SIG-M5 treated with dmso at 0.1 percent for 504 hours (cell line): Measurements from ENCODE around the gene DEAF1.

Experiments
- DNase-seq: peaks from one replicate; lab custom pipeline; 2025; ENCODE audit not compliant: unreplicated experiment; lab: John Stamatoyannopoulos, UW

The DEAF1 gene

DNA sequence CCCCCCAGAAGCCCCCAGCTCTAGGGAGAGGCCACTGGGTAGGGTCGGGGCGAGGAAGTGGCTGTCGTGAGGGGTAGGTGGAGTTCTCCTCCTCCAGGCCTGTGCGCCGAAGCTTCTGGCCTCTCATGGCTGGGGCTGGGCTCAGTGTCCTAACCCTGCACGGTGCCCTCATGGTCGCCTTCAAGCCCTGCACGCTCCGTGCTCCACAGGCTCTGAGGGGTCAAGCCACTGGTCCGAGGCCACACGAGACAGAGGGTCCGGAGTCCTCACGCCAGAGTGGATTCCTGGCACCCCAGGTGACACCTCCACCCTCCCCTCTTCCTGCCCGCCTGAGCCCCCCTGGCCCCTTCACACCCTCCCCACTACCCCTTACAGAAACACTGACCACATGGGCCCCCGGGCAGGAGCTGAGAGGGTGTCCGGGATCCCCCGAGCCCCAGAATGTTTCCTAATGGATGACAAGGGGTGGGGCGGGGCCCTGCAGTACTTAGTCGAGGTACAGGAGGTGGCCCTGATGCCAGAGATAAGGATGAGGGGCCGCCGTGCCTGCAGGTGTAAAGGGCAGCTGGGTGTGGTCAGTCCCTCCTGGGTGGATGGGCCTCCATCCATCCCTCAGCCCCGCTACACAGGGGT is 69.3 kb downstream of the DEAF1 start:
- DNase-seq: no peak

DNA sequence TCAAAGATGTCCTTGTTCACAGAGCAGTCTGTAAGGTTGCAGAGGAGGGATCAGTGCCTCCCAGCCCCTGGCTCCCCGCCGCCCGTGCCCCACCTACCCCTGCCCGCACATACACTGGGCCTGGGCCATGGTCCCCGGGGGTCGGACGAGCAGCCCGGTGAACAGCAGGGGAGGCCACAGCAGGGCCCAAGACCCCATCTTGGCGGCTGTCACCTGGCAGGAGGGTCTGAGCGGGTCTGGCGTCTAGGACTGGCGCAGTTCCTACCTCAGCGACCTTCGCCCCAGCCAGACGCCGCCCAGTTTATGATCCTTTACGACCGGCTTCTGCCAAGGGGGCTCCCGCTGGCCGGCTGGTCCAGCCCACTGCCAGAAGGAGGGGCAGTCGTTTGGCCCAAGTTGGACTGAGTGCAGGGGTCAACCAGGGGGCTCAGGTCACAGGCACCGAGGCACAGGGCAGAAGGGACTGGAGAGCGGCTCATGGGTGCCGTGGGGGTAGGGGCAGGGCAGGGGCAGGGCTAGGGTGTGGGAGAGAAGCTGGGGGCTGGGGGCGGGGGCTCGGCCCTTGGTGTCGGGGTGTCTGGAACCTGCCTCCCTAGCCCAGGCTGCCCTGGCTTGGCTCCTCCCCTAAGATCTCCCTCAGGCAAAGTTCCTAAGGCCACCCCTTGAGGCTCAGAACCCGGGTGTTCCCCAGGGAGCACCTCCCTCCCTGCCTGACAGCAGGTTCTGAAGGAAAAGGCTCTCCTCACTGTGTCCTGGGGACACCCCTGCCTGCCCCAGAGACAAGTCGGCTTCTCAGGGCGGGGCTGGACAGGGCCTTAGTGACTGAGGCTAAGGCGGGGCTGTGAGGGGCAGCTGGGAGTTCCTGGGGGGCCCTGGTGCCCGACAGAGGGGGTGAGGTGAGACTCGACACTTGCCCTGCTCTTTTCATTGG is 70.1 kb downstream of the DEAF1 start, which contains the start of gene CDHR5:
Gene CDHR5 (minus strand): TSS at position 251 of the 931 bp plus-strand sequence. CDS start 53 bp downstream, at position 198.
- no peak for DNase-seq

- no peak for DNase-seq
These were observed 70.9 kb downstream of the DEAF1 start for GRCh38 chr11:623999-624704.

- no peak for DNase-seq
These were observed 71.6 kb downstream of the DEAF1 start for GRCh38 chr11:623349-623869.

DNA sequence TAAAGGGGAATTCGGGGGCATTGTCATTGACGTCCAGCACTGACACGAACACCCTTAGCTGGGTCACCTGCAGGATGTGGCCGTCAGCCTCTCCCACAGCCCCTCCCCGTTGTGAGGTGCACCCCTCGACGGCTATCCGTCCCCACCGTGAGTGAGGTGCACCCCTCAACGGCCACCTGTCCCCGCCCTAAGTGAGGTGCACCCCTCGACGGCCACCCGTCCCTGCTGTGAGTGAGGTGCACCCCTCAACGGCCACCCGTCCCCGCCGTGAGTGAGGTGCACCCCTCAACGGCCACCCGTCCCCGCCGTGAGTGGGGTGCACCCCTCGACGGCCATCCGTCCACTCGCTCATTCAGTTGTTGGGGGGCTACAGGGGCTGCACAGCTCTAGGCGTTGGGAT is 73.2 kb downstream of the DEAF1 start:
- no peak for DNase-seq

DNA sequence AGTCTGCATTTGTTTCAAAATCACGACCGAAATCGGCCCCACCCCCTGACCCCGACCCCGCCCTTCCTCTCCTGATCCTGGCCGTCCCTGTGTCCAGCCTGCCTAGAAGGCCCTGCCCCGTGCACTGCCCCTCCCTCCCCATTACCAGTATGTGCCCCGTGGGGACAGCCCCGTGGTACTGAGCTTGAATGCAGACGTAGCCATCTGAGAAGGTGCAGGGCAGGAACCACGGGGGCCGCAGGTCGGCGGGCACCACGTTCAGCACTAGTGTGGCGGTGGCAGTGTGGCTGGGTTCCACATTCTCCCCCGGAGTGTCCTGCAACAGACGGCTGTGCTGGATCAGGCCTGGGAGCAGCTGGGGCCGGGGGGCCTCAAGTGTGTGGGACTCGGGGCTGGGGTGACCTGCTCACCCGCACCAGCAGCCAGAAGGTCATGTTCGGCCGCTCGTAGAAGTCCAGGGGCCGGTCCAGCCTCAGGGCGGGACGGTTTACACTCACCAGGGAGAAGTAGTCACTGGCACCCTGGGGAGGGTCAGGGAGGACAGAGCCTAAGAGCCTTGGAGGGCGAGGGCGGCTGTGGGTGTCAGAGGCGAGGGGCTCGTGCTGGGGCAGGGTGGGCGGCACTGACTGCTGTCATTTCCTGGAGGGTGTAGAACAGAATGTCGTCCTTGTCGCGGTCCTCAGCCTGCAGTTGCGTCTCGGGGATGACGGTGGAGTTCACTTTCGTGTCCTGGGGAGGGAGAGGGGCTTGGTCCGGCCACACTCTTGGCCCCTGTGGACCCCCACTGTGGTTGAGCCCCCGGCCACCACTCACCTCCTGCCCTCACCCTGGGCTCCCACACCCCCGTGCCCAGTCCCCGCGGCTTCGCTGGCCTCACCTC is 73.8 kb downstream of the DEAF1 start:
- DNase-seq: no peak

DNA sequence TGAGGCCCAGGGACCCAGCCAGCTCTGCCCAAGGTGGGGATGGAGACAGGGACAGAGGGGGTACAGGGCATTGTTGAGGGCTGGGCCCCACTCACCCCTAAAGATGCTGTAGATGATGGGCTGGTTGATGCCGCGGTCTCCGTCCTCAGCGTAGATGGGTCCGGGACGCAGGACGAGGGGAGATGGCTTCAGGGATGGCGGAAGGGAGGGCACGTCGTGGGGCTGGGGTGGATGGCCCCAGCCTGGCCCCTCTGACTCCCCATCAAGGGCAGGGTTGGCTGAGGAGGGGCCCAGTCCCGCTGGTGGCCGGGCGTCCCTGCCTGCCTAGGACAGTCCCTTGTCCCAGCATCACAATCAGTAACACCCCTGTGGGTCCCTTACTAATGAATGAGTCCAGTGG is 74.8 kb downstream of the DEAF1 start:
- DNase-seq: no peak

- no peak for DNase-seq
These were observed 75.4 kb downstream of the DEAF1 start for GRCh38 chr11:619628-620050.

GRCh38 chr11:618856-619627 is 76.0 kb downstream of the DEAF1 start:
- DNase-seq: no peak

DNA sequence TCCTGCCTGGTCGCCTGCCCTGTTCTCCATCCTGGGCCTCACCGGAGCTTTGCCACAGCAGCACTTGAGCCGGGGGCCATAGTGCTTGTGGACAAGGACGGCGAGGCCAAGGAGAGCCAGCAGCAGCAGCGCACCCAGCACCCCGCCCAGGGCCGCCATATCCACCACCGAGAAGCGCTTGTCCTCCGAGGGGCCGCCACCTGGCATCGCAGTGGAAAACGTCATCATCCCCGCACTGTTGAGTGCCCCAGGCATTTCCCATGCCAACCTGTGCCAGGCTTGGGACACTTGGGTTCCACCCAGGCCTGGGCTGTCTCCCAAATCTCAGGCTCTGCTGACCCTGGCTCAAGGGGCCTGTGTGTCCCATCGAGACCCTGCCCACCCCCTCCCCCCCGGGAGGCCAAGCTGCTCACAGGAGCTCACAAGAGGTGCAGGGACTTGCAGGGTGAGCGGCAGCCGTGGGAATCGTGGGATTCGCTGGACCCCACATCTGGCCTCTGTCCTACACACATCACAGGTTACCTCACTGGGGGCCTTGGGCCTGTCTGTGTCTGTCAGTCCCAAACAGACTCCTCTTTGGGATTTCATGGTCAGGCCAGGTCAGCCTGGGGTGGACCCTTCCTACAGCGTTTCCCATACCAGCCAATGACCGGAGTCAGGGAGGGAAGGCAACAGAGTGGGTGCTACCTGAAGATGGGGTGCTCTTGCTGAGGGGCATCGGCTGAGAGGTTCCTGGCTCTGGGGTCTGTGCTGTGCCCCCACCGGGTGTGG is 76.9 kb downstream of the DEAF1 start:
- DNase-seq: no peak

- no peak for DNase-seq
These were observed 77.7 kb downstream of the DEAF1 start for GRCh38 chr11:617199-617911.

GRCh38 chr11:616320-617198 is 78.5 kb downstream of the DEAF1 start:
- DNase-seq: no peak

GRCh38 chr11:615504-616319 is 79.3 kb downstream of the DEAF1 start, which contains the start of gene IRF7:
Gene IRF7, minus strand, starts transcription at chr11:615950. Its CDS starts 586 bp downstream, at chr11:615364.
- DNase-seq: peak; percentile 92

DNA sequence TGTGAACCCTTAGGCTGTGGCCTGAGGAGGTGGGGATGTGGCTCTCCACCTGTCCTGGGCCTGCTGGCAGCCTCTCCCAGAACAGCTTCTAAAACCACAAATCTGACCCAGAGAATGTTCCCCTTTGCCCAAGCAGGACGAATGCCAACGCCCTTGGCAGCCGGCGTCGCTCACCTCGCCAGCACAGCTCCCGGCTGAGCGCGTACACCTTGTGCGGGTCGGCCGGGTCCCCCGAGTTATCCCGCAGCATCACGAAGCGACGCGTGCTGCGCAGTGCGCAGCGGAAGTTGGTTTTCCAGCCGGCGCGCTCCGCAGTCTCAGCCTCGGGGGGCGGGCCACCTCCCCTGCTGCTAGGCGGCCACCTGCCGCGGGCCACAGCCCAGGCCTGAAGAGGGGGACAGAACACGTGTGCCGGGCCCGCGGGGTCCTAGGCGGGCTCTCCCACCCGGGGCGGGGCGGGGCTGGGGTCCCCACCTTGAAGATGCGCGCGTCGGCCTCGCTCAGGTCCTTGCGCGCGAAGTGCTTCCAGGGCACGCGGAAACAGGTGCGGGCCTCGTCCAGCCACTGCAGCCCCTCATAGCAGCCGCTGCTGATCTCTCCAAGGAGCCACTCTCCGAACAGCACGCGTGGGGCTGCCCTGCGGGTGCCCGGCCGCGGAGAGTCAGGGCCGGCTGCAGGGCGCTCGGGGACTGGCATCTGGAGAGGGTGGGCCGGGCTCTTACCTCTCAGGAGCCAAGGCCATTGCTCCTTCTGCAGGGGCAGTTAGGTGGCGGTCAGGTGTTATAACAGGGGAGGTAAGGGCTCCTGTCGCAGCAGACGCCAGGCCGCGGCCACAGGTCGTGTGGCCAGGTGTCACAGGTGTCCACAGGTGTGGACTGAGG is 80.2 kb downstream of the DEAF1 start:
- no peak for DNase-seq

DNA sequence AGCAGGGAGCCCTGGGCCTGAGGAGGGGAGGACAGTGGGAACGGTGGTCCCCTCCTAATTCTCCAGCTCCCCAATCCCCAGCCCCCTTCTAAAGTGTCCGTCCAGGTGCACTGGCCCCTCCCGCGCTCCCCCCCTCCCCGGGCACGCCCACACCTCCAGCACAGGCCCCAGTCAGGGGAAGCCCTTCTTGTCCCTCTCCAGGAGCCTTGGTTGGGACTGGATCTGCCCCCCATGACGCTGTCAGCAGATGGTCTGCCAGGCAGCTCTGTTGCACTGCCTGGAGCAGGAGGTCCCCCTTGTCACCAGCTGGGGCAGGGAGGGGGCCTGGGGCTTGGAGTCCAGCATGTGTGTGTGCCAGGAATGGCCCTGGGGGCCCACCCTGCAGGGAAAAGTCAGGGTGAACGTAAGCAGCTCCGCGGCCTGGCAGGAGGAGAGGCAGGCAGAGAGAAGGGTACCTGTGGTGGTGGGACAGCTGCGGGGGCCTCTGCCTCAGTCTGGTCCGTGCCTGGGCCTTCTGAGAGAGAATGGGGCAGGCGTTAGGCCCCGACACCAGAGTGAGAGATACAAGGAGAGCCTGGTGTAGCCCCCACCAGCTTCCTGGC is 80.9 kb downstream of the DEAF1 start:
- no peak for DNase-seq
